DMS 273 (cell line): Measurements from ENCODE around the gene ANP32A.
"Not testable (repeated sequence)": the region's sequence is repeated elsewhere in the genome, so short reads cannot be mapped to it uniquely, and the experiment has no call there.

Source experiments
- DNase-seq: peaks from one replicate; lab custom pipeline; 2025; ENCODE audit not compliant: unreplicated experiment; lab: John Stamatoyannopoulos, UW

Gene ANP32A

DNA sequence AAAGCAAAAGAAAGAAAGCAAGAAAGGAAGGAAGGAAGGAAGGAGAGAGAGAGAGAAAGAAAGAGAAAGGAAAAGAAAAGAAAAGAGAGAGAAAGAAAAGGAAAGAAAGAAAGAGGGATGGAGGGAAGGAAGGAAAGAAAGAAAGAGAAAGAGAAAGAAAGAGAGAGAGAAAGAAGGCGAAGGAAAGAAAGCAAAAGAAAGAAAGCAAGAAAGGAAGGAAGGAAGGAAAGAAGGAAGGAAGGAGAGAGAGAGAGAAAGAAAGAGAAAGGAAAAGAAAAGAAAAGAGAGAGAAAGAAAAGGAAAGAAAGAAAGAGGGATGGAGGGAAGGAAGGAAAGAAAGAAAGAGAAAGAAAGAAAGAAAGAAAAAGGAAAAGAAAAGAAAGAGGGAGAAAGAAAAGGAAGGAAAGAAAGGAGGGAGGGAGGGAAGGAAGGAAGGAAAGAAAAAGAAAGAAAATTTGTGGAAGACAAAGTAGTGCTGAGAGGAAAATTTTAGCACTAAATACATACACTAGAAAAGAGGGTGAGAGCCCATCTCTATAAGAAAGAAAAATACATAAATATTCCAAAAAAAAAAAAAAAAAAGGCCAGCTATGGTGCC lies 60.6 kb downstream of the ANP32A start:
- not testable (repeated sequence) for DNase-seq

DNA sequence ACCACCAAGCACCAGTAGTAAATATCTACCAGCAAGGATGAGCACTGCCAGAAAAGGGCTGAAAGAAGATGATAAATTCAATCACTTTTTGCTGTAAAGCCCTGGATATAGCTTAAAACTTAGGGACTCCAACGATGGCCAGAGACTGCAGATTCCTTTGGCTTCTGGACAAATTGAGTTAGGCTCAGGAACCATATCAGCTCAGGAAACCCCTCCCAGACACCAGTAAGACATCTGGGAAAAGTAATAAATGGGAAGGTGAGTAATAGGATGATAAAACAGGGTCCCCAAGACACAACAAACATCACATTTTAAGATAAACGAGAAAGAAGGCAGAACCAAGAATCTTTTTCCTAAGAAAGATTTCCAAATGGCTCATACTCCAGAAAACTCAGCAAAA lies 65.0 kb downstream of the ANP32A start:
- DNase-seq = no peak

DNA sequence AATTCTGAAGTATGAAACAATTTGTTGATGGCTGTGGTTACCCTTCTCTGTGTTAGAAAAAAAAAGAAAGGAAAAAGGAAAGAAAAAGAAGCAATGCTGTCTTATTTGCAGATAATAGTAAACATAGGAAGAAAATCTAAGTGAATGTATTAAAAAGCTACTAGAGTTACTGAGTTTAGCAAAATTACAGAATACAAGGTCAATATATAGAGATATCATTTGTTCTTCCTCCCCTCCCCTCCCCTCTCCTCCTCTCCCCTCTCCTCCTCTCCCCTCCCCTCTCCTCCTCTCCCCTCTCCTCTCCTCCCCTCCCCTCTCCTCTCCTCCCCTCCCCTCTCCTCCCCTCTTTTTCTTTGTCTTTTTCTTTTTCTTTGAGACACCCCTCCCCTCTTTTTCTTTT lies 69.1 kb downstream of the ANP32A start:
- DNase-seq = no peak

DNA sequence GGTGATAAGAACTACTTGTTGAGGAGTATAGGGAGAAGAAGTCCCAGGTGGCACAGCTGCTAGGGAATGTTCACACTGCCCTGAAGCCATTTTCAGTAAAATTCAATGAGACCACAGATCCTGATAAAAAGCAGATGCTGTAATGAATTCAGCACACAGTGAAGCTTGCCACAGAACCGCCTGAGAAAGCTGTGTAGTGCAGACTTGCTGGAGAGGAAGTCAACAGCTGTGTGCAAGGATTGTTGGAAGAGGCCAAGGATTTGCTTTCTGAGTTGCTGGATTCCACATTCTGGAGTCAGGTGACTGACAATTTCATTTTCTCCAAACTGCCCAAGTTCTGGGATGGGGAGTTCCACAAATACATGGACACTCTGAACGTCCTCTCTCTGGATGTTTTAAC lies 70.9 kb downstream of the ANP32A start:
- no peak for DNase-seq

DNA sequence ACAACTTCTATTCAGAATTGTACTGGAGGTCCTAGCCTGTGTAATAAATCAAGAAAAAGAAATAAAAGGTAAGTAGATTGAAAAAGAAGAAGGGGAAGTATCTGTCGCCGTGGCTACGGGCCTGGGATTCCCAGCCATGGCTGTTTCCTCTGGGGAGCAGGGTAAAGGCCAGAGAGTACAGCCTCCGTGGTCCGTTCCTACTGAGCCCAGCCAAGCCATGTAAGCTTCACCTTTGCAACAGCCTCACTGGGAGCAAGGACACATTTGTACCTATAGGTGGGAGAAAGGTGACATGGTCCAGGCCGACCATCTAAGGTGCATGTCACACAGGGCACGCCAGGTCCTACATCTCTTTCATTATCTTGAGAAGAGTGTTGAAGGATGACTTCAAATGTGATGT lies 71.3 kb downstream of the ANP32A start:
- no peak for DNase-seq

DNA sequence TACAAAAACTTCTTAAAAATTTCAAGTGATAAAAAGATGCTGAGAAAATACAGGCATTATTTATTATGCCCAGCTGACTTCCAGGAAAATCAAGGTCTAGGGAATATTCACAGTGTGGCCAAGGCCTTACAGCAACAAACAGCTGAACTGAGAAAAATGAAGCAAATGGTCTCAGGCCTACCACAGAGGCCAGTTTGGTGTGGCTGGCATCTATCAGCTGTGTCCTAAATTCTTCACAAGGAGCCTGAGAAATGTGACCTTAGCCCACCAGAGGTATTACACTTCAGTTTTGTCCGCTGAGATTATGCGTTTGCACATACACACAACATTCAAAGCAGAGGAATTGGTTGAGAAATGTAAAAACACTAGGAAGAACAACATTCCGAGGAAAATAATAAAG lies 77.4 kb downstream of the ANP32A start:
- DNase-seq = no peak

DNA sequence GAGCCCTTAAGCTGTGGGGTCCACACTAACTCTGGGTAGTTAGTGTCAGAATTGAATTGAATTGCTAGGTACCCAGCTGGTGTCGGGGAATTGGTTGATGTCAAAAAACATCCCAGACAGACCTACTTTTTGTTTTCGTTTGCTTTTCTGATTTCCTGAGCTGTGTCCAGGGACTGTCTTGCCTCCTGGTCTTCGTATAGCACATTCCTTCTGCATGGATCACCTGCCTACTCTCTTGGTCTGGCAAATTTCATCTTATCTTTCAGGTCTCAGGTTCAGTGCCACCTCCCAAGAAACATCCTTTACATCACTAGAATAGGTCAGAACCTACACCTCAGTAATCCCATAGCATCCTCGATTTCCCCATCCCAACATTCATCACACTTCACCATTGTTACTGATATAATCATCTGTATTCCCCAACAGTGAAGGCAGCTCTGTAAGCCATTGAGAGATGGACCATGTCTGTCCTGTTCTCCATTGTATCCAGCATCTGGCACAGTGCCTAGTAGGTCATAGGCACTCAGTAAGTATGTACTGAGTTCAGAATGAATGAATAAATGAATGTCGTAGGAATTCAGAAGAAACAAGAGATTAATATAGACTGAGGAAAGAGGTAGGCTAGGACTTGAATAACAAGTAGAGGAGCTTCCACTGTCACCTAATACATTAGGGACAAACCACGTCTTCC lies 81.2 kb downstream of the ANP32A start:
- DNase-seq = peak; percentile 6

DNA sequence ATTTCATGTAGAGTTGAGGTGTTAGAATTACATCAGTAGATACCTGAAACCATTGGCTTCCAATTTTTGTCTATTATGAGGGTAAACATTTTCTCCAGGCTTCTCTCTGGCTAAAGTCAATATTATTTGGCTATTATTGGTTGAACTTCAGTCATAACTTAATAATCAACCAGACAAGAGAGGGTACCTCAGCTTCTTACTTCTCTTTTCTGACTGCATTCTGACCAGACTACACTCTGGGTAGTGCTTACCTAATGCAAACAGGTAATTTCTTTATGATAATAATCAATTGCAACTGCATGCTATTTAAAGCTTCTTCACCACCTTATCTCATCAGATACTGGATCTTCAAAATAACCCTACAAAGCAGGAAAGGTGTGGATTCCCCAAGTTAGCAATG lies 85.1 kb downstream of the ANP32A start:
- no peak for DNase-seq

DNA sequence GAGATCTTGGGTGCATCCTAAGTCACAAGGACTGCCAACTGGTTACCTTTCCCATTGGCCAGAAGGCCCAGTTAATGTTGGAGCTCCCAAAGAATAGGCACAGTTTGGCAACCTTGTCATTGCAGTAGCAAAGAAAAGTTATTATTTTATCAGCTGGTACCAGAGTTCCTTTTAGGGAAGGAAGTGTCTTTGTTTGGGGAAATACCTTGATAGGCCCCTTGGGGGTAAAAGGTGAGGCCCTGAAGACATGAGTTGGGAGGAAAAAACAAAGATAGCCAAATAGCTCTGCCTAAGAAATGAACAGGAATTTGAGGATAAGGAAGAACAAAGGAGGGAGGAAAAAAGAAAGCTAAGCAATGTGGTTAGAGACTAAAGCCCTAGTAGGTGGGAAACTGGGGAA lies 85.8 kb downstream of the ANP32A start:
- no peak for DNase-seq

DNA sequence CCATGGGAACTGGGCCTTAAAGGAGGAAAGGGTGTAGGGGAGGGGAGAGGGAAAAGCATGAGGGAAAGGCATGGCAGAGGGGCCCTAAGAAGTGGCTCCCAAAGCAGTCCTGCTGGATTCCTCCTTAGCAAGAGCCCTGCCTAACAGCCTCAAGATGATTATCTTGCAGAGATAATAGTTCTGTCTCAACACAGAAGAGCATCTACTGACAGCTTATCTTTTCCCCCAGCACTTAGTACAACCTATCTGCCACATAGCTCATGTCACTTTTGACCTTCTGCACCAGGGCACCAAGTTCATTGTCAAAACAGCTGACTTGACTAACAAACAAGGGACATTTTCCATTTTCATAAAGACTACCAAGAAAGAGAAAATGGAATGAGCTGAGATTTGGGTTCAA lies 86.3 kb downstream of the ANP32A start:
- no peak for DNase-seq

DNA sequence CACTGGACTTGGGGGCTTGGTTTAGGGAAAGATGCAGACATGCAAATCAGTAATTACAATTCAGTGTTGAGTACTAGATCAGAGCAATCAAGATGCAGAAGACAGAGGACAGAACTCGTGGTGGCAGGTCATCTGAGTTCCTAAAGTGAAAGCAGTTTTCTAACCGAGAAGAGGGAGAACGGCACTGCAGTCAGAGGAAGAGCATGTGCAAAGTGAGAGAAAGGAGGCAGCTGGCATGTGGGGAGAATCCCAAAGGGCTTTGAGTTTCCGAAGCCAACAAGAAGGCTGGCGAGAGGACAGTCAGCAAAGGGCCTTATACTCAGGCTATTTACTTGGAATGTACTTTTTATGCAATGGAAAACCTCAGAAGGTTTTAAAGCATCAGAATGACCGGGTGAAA lies 87.0 kb downstream of the ANP32A start:
- DNase-seq = peak; percentile 20

DNA sequence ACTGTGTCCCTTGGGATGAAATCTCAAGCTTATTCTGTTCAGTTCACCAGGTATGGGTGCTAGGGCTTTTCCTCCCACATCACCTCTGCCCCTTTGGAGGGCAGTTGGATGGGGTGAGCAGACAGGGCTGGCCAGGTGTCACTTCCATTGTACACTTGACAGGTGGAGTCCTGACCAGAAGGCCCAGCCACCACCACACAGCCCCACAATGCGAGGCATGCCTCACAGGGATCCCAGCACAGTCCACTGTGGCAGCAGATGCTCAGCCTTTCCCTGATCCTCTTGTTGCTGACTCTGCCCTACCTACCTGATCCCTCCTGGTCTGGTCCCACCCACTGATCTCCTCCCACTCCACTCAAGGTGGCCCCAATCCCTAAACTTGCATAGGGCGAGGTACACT lies 88.2 kb downstream of the ANP32A start:
- DNase-seq = no peak

DNA sequence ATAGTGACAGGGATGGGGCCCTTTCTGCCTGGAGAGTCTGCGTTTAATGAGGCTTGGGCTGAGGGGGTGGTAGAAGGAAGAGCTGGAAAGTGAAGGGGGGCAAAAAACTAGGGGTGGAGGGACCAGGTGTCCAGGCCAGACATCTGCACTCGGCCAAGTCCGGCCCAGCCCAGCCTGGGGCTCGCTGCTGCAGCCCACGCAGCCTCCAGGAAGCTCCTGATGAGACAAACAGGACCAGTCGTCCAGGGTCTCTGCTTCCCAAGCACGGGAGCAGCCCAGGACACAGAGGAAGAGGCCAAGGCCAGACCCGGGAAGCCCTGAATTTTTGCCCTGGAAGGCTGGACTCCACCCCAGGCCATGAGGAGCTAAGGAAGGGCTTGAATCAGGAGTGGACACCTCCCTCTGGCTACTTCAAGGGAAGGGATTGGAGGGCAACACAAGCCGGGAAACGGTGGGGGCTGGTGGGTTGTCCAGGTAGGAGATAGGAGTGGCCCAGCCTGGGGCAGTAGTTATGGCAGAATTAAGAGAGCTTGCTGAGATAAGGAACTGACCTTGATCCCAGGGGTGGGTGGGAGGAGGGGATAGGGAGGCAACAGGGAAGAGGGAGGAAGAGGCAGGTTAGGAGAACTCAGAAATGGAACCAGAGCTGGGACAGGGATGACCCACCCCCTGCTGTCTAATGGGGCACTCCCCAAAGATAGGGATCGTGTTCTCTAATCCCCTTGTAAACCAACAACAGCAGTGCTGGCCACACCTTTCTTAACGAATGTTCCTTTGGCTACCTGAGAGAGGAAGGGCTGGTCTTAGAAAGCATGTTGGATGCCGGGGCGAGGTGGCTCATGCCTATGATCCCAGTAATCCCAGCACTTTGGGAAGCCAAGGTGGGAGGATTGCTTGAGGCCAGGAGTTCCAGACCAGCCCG lies 89.5 kb downstream of the ANP32A start:
- DNase-seq = no peak

DNA sequence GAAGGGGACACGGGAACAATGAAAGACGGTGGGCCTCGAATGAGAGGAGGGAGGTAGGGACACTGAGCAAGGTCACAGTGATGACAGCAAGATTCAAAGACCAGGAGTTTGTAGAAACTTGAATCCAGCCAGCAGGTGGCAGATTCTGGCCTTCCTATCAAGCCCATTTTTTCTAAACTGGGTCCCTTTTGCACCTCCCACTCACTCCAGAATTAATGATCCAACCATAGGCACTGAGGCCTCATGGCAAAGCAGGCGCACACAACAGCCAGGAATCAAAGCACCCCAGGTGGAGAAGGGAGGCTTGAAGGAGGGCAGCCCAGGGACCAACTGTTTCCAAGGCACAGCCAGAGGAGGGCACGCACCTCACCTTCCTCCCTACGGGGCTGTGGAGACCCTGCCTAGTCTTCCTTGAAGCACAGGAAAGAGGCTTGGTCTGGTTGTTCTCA lies 90.2 kb downstream of the ANP32A start:
- peak; percentile 72 for DNase-seq

DNA sequence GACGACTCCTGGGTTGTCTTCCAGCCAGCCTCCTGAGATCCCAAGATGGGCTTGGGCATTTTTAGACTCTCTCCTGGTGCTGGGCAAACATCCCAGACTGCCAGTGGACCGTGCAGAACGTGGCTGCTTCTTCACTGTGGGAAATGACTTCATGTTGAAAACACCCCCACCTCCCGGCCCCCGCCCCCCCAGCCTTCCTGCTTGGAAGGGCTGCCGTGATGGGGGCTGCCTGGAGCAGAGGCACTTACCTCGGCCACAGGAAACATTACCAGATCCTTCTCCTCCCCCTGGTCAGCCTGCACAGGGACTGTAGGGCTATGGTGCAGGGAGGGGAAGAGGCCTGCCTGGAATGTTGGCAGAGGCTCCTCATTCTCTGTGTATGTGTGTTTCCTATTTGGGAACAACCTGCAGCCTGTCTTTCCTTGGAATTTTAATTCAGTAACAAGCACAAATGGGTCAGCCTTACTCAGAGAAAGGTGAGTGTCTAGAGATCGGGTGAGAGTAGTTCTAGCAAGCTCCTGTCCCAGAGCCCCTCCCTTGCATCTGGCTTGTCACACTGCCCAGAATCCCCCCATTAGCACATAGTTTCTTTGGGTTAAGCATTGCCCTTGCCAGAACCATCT lies 90.8 kb downstream of the ANP32A start:
- DNase-seq = no peak
